ENCODE measurements around the gene FOXQ1. TPM values are rescaled to one million over a fixed set of nuclear protein-coding genes. Genes with fewer than 3 reads are reported as not detected.
A peak's percentile ranks its signal among the peaks of the same experiment; 100 is the strongest.

The FOXQ1 gene
- total and polyA plus RNA-seq, 2 of the 13 experiments (the other 11 are each of a cell fraction or from before 2014, with no cell fraction given), result 35.2 to 39.8 TPM

GRCh38 chr6:1311400-1312202 is at the start of gene FOXQ1 (continued):
- TF ChIP-seq NR1H2 (CRISPR knock-in tag; IDR thresholded peaks at IDR 0.05; ENCODE audit: borderline replicate concordance, low read depth) (peak; percentile 78; the same call in 1 of the 2 replicates), ZBTB38 (CRISPR knock-in tag; IDR thresholded peaks at IDR 0.05) (peak; percentile 97), NR0B2 (CRISPR knock-in tag; IDR thresholded peaks at IDR 0.05) (peak; percentile 42; the same call in 1 of the 2 replicates), SMC3 (IDR thresholded peaks at IDR 0.05; ENCODE audit: low read length) (no peak; the same call in 1 of the 2 replicates), TBX2 (CRISPR knock-in tag; IDR thresholded peaks at IDR 0.05; ENCODE audit: borderline replicate concordance) (peak; percentile 98), ZZZ3 (CRISPR knock-in tag; IDR thresholded peaks at IDR 0.05; ENCODE audit: borderline replicate concordance) (peak; percentile 84), RORA (CRISPR knock-in tag; IDR thresholded peaks at IDR 0.05) (no peak), CENPT (CRISPR knock-in tag; IDR thresholded peaks at IDR 0.05; ENCODE audit: low read depth) (peak; percentile 5; the same call in 1 of the 2 replicates), ZNF816 (CRISPR knock-in tag; IDR thresholded peaks at IDR 0.05; ENCODE audit: borderline replicate concordance) (no peak; the same call in 1 of the 2 replicates), MIER2 (CRISPR knock-in tag; IDR thresholded peaks at IDR 0.05) (peak; percentile 53), EZH2 (conservative IDR thresholded peaks at IDR 0.05; ENCODE audit: low read depth, low read length) (no peak), PBX2 (CRISPR knock-in tag; IDR thresholded peaks at IDR 0.05) (no peak), ZNF260 (CRISPR knock-in tag; IDR thresholded peaks at IDR 0.05; ENCODE audit: borderline replicate concordance, low read depth) (no peak), ZFP36 (IDR thresholded peaks at IDR 0.05; ENCODE audit: borderline replicate concordance, low read depth, low read length, partially characterized antibody) (no peak), ATF7-NPFF (CRISPR knock-in tag; IDR thresholded peaks at IDR 0.05; ENCODE audit: low read depth) (peak; percentile 96), ZBTB25 (CRISPR knock-in tag; IDR thresholded peaks at IDR 0.05) (peak; percentile 80), PHF5A (CRISPR knock-in tag; IDR thresholded peaks at IDR 0.05; ENCODE audit: low read depth, unreplicated experiment) (peak; percentile 74)
- TF ChIP-seq, protein P1, sequence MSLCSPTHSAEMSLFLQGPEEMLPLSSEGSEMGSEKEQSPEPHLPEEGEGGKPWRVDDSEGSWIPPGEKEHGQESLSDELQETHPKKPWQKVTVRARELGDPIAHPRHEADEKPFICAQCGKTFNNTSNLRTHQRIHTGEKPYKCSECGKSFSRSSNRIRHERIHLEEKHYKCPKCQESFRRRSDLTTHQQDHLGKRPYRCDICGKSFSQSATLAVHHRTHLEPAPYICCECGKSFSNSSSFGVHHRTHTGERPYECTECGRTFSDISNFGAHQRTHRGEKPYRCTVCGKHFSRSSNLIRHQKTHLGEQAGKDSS (CRISPR knock-in tag; IDR thresholded peaks at IDR 0.05; ENCODE audit: borderline replicate concordance, low read depth), result no peak
- TF ChIP-seq, protein P2, sequence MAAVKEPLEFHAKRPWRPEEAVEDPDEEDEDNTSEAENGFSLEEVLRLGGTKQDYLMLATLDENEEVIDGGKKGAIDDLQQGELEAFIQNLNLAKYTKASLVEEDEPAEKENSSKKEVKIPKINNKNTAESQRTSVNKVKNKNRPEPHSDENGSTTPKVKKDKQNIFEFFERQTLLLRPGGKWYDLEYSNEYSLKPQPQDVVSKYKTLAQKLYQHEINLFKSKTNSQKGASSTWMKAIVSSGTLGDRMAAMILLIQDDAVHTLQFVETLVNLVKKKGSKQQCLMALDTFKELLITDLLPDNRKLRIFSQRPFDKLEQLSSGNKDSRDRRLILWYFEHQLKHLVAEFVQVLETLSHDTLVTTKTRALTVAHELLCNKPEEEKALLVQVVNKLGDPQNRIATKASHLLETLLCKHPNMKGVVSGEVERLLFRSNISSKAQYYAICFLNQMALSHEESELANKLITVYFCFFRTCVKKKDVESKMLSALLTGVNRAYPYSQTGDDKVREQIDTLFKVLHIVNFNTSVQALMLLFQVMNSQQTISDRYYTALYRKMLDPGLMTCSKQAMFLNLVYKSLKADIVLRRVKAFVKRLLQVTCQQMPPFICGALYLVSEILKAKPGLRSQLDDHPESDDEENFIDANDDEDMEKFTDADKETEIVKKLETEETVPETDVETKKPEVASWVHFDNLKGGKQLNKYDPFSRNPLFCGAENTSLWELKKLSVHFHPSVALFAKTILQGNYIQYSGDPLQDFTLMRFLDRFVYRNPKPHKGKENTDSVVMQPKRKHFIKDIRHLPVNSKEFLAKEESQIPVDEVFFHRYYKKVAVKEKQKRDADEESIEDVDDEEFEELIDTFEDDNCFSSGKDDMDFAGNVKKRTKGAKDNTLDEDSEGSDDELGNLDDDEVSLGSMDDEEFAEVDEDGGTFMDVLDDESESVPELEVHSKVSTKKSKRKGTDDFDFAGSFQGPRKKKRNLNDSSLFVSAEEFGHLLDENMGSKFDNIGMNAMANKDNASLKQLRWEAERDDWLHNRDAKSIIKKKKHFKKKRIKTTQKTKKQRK (IDR thresholded peaks at IDR 0.05; ENCODE audit: low read length), result no peak
